Heart right ventricle (tissue), 16 donors: ENCODE results near the gene AFP. TPM values are rescaled to one million over a fixed set of nuclear protein-coding genes. Genes with fewer than 3 reads are reported as not detected.

Experiments
- ATAC-seq, 8 donors: fragments of 200-7000 bp; cut with Tn5 transposase; one replicate each; pipeline ENCODE4 v1.9.1; 2020; ENCODE audit warnings: mild to moderate bottlenecking in 8 of 8, moderate library complexity in 8 of 8, moderate number of reproducible peaks in 1 of 8
- DNase-seq, 2 donors: peaks; one replicate each; pipeline ENCODE4 v3.0.0-alpha.2; 2020
- H3K27ac ChIP-seq, 10 donors: fragments of 200-600 bp; sonication (generic) in 2 of 10; one replicate each; pipeline versions ENCODE4 v1.5.0 to v1.8.0; 2020 to 2022; ENCODE audit warnings: mild to moderate bottlenecking in 3 of 10
- H3K27me3 ChIP-seq, 7 donors: fragments of 200-600 bp; one replicate each; pipeline ENCODE4 v1.8.0; 2021 to 2022; ENCODE audit warnings: mild to moderate bottlenecking in 2 of 7
- H3K36me3 ChIP-seq, 9 donors: fragments of 200-600 bp; sonication (generic) in 1 of 9; one replicate each; pipeline versions ENCODE4 v1.5.0 to v1.8.0; 2020 to 2022; ENCODE audit warnings: mild to moderate bottlenecking in 2 of 9
- H3K4me1 ChIP-seq, 9 donors: fragments of 200-600 bp; sonication (generic) in 1 of 9; one replicate each; pipeline versions ENCODE4 v1.5.0 to v1.8.0; 2020 to 2022; ENCODE audit warnings: mild to moderate bottlenecking in 4 of 9
- H3K4me3 ChIP-seq, 10 donors: fragments of 200-600 bp; sonication (generic) in 2 of 10; one replicate each; pipeline versions ENCODE4 v1.5.0 to v1.8.0; 2020 to 2022; ENCODE audit warnings: mild to moderate bottlenecking in 7 of 10, moderate library complexity in 2 of 10
- H3K9me3 ChIP-seq, 11 donors: fragments of 200-600 bp in 10 of 11; sonication (generic) in 2 of 11; one replicate each; pipeline versions ENCODE4 v1.5.0 to v1.8.0; 2013 to 2022; ENCODE audit warnings: mild to moderate bottlenecking in 2 of 11, control low read depth in 1 of 11, moderate library complexity in 1 of 11
- whole genome bisulfite sequencing, 2 donors: extraction: QIAGEN DNeasy Blood & Tissue Kit; methylation state at CpG; one replicate each; pipeline ENCODE4 v1.1.7; 2013; ENCODE audit warnings: inconsistent platforms in 1 of 2; 5-methylcytosine and 5-hydroxymethylcytosine counted together
- intact Hi-C, 10 donors: fragments of 100-400 bp; cut with DNase I; formaldehyde crosslinking; loops; one replicate each; pipeline versions ENCODE4 v1.11.1 to v1.14.2; 2022
- polyA plus RNA-seq, 2 donors: library from polyadenylated mRNA; stranded (reverse); fragments of 200-250 nt; gene quantifications; one replicate each; pipeline ENCODE4 v1.2.3, GENCODE V29; 2013
- total RNA-seq, 10 donors: library from RNA; stranded (reverse); fragmentation: NEBNext Ultra II Directional in 3 of 10; extraction: Animal tissue kit (Norgen Biotek cat#: 25700) in 3 of 10; gene quantifications; one replicate each; pipeline versions ENCODE4 v1.2.1 to v1.2.4, GENCODE V29; 2021 to 2023
- TF ChIP-seq, protein P1 (sequence below), 9 donors: fragments of 200-600 bp; sonication (generic) in 2 of 9; IDR thresholded peaks; one replicate each; pipeline versions ENCODE4 v1.5.0 to v1.8.0; 2021 to 2022; ENCODE audit warnings: antibody characterized with exemption in 9 of 9, mild to moderate bottlenecking in 5 of 9, moderate library complexity in 1 of 9
- donor health status: Arrhythmogenic right ventricular cardiomyopathy.
- donor health status: ischemic (EF 13 %, LVEDD 7.1; RV severe dilation, severe dysfunction).
- donor health status: healthy with polysubstance abuse.
- donor health status: DM: no; HTN: yes; CAD: no.
- donor health status: DM: no; HTN: no; CAD: no.
- donor health status: ischemic (EF 25% LVEDD 6.9; RV normal size, moderate dysfunction).
- donor health status: ischemic (EF 25% LVEDD 5.7; RV mildly dilated, moderate dysfunction).
- donor health status: healthy.
- donor health status: DM: yes; HTN: yes; CAD: no.
- donor health status: Ischemic cardiomyopathy.
- donor health status: ischemic (EF 35%, LVEDD 5.7; RV mildly dilated, moderate dysfunction).
- donor health status: nonischemic (EF 11% LVEDD 7.7; RV severe dilation, severe dysfunction).
- donor health status: DM: yes; HTN: yes; CAD: no.
- donor health status: PGD.
- donor health status: ischemic (EF 29% LVEDD 5.4; RV normal size, mild dysfunction).
- donor health status: nonischemic (EF 23%, LVEDD 6.1; RV moderate dilation, normal function).

The AFP gene
- total and polyA plus RNA-seq, 12 donors: not detected

DNA sequence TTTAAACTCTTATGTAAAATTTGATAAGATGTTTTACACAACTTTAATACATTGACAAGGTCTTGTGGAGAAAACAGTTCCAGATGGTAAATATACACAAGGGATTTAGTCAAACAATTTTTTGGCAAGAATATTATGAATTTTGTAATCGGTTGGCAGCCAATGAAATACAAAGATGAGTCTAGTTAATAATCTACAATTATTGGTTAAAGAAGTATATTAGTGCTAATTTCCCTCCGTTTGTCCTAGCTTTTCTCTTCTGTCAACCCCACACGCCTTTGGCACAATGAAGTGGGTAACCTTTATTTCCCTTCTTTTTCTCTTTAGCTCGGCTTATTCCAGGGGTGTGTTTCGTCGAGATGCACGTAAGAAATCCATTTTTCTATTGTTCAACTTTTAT, 32.0 kb upstream of the AFP start, which contains the start of gene ALB:
Gene ALB, plus strand, starts transcription at position 246 of the 400 bp plus-strand sequence. Its CDS starts 41 bp downstream, at position 287.
- Histone ChIP-seq H3K9me3 (no peaks in the 10 kb centered on the region), H3K36me3 (no peaks in the 10 kb centered on the region), H3K4me1 (no peaks in the 10 kb centered on the region), H3K27ac (no peak within 1 kb of the TSS), H3K27me3 (no peaks in the 10 kb centered on the region), H3K4me3 (no peak within 1 kb of the TSS)
- TF ChIP-seq, protein P1, sequence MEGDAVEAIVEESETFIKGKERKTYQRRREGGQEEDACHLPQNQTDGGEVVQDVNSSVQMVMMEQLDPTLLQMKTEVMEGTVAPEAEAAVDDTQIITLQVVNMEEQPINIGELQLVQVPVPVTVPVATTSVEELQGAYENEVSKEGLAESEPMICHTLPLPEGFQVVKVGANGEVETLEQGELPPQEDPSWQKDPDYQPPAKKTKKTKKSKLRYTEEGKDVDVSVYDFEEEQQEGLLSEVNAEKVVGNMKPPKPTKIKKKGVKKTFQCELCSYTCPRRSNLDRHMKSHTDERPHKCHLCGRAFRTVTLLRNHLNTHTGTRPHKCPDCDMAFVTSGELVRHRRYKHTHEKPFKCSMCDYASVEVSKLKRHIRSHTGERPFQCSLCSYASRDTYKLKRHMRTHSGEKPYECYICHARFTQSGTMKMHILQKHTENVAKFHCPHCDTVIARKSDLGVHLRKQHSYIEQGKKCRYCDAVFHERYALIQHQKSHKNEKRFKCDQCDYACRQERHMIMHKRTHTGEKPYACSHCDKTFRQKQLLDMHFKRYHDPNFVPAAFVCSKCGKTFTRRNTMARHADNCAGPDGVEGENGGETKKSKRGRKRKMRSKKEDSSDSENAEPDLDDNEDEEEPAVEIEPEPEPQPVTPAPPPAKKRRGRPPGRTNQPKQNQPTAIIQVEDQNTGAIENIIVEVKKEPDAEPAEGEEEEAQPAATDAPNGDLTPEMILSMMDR (IDR thresholded peaks at IDR 0.05): no peak
- 88% methylated on average over 7 of the region's 7 CpGs for WGBS, 2 donors
- ATAC-seq (no peak), DNase-seq (no peak)
- intact Hi-C loops: no loop called here

DNA sequence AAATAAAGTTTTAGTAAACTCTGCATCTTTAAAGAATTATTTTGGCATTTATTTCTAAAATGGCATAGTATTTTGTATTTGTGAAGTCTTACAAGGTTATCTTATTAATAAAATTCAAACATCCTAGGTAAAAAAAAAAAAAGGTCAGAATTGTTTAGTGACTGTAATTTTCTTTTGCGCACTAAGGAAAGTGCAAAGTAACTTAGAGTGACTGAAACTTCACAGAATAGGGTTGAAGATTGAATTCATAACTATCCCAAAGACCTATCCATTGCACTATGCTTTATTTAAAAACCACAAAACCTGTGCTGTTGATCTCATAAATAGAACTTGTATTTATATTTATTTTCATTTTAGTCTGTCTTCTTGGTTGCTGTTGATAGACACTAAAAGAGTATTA, 31.6 kb upstream of the AFP start:
- WGBS, 2 donors: 97 to 100% methylated on average over 1 of the region's 1 CpG
- DNase-seq (no peak), ATAC-seq (no peak)
- intact Hi-C loops: no loop called here
- Histone ChIP-seq H3K27me3 (no peaks in the 10 kb centered on the region), H3K36me3 (no peaks in the 10 kb centered on the region), H3K4me1 (no peaks in the 10 kb centered on the region), H3K27ac (no peak overlapping the region), H3K9me3 (no peaks in the 10 kb centered on the region), H3K4me3 (no peak overlapping the region)
- TF ChIP-seq, protein P1 (IDR thresholded peaks at IDR 0.05): no peak

DNA sequence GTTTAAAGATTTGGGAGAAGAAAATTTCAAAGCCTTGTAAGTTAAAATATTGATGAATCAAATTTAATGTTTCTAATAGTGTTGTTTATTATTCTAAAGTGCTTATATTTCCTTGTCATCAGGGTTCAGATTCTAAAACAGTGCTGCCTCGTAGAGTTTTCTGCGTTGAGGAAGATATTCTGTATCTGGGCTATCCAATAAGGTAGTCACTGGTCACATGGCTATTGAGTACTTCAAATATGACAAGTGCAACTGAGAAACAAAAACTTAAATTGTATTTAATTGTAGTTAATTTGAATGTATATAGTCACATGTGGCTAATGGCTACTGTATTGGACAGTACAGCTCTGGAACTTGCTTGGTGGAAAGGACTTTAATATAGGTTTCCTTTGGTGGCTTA, 30.9 kb upstream of the AFP start:
- DNase-seq: no peak
- Histone ChIP-seq H3K9me3 (no peaks in the 10 kb centered on the region), H3K36me3 (no peaks in the 10 kb centered on the region), H3K4me1 (no peaks in the 10 kb centered on the region), H3K27ac (no peak overlapping the region), H3K4me3 (no peak overlapping the region), H3K27me3 (no peaks in the 10 kb centered on the region)
- no peak for ATAC-seq
- TF ChIP-seq, protein P1 (IDR thresholded peaks at IDR 0.05): no peak
- WGBS, 2 donors: 91 to 93% methylated on average over 2 of the region's 2 CpGs
- intact Hi-C loops: no loop called here

DNA sequence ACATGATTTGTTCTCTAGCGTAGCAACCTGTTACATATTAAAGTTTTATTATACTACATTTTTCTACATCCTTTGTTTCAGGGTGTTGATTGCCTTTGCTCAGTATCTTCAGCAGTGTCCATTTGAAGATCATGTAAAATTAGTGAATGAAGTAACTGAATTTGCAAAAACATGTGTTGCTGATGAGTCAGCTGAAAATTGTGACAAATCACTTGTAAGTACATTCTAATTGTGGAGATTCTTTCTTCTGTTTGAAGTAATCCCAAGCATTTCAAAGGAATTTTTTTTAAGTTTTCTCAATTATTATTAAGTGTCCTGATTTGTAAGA, 29.5 kb upstream of the AFP start:
- intact Hi-C loops: no loop called here
- no peak overlapping the region for H3K27ac ChIP-seq
- TF ChIP-seq, protein P1 (IDR thresholded peaks at IDR 0.05): no peak
- peaks cover 0 to under 1% (median 0%) of the 10 kb centered on the region in 7 donors for H3K27me3 ChIP-seq
- DNase-seq: no peak
- no peak for ATAC-seq
- 98 to 100% methylated on average over 1 of the region's 1 CpG for WGBS, 2 donors
- no peak overlapping the region for H3K4me3 ChIP-seq
- H3K36me3 ChIP-seq: no peaks in the 10 kb centered on the region
- H3K9me3 ChIP-seq: no peaks in the 10 kb centered on the region
- H3K4me1 ChIP-seq: no peaks in the 10 kb centered on the region
